ENCODE data around the gene UHRF1.
"Not testable (repeated sequence)": the region's sequence is repeated elsewhere in the genome, so short reads cannot be mapped to it uniquely, and the experiment has no call there.

Gene UHRF1

DNA sequence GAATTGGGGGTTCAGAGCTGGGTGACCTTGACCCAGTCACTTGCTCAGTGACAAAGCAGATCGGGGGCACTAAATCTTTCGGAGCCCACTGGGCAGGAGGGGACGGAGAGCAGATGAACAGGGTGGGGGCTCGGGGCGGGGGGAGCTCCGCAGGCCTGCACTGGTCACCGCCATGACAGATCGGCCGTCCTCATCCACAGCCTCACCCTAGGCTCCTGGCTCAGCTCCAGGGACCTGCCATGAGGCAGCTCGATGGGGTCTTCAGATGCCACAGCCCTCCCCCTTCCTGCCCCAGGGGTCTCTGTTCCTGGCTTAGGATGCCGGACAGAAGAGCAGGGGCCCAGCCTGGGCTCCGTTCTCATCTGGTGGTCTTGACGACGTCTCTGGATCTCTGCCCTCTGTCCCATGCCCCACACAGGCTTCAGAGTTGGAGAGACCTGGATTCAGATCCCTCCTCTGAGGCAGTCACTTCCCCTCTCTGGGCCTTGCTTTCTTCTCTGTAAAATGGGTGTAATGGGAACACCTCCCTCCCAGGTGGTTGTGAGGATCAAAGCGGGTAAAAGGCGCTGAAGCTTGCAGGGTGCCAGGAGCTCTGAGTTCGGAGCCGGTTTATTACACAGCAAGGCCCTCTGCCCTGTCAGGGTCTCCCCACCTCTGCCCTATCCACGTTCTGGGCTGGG lies 62.7 kb downstream of the UHRF1 start:
- in situ Hi-C loops (cut with MboI; ENCODE audit: low pct_unique_long_range_greater_than_20kb, low sequenced_read_pairs, unreplicated experiment) = no loop called here
- TF ChIP-seq, protein P1, sequence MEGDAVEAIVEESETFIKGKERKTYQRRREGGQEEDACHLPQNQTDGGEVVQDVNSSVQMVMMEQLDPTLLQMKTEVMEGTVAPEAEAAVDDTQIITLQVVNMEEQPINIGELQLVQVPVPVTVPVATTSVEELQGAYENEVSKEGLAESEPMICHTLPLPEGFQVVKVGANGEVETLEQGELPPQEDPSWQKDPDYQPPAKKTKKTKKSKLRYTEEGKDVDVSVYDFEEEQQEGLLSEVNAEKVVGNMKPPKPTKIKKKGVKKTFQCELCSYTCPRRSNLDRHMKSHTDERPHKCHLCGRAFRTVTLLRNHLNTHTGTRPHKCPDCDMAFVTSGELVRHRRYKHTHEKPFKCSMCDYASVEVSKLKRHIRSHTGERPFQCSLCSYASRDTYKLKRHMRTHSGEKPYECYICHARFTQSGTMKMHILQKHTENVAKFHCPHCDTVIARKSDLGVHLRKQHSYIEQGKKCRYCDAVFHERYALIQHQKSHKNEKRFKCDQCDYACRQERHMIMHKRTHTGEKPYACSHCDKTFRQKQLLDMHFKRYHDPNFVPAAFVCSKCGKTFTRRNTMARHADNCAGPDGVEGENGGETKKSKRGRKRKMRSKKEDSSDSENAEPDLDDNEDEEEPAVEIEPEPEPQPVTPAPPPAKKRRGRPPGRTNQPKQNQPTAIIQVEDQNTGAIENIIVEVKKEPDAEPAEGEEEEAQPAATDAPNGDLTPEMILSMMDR (IDR thresholded peaks at IDR 0.05; ENCODE audit: extremely low read depth, insufficient read depth, missing control alignments) = no peak
- no peak for DNase-seq (ENCODE audit: low spot score)

DNA sequence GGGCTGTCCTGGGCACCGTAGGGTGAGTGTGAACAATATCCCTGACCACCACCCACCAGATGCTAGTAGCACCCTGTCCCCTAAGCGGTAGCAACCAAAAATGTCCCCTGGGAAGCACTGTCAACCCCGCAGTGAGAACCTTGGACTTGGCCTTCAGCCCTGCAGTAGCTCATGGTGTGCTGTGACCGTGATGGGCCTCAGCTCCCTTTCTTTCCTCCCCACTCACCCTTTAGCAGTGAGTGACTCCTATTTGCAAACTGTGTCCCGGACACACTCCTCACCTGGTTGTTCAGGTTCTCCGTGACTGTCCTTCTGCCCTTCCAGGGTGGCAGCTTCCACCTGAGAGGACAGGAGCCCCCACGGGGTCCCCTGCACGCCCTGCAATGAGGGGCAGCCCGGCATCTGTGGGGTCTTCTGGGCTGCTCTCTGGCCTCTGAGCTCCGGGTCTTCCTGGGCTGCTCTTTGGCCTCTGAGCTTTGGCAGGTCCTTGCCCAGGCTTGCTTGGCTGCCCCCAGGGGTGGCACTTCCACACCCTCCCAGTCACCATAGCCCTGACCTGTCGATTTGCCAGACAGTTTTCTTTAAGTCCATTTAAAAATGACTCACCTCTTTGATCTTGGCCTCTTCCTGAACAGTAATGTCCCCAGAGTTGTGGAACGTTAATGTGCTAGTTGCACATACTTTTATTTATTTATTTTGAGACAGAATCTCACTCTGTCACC lies 63.4 kb downstream of the UHRF1 start:
- no peak for DNase-seq (ENCODE audit: low spot score)
- TF ChIP-seq, protein P1 (IDR thresholded peaks at IDR 0.05; ENCODE audit: extremely low read depth, insufficient read depth, missing control alignments) = no peak
- in situ Hi-C loops (cut with MboI; ENCODE audit: low pct_unique_long_range_greater_than_20kb, low sequenced_read_pairs, unreplicated experiment) = no loop called here

DNA sequence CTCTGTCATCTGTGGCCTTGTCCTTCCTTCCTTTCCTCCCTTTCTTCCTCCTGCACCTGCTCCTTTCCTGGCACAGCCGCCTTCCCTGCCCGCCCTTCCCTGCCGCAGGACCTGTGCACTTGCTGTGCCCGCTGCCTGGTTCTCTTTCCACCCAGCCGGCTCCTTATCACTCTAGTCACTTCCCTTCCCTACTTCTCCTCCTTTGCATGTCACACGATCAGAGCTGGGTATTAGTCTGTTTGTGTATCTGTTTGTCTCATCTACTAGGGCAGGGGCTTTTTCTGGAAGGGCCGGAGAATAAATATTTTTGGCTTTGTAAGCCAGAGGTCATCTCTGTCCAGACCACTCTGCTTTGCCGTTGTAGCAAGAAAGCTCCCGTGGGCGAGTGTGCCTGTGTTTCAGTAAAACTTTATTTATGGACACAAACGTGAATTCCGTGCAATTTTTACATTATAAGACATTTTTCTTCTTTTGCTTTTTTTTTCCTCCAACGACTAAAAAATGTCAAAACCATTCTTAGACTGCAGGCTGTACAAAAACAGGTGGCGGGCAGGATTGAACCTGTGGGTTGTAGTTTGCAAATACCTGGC lies 65.7 kb downstream of the UHRF1 start:
- in situ Hi-C loops (cut with MboI; ENCODE audit: low pct_unique_long_range_greater_than_20kb, low sequenced_read_pairs, unreplicated experiment) = no loop called here
- DNase-seq (ENCODE audit: low spot score) = no peak
- TF ChIP-seq, protein P1 (IDR thresholded peaks at IDR 0.05; ENCODE audit: extremely low read depth, insufficient read depth, missing control alignments) = no peak

DNA sequence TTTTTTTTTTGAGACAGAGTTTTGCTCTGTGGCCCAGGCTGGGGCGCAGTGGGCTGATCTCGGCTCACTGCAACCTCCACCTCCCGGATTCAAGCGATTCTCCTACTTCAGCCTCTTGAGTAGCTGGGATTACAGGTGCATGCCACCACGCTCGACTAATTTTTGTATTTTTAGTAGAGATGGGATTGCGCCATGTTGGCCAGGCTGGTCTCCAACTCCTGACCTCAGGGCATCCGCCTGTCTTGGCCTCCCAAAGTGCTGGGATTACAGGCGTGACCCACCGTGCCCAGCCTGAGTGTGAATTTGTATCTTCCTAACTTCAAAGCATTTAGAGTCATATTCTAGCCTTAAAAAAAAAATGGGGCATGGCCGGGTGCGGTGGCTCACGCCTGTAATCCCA lies 66.3 kb downstream of the UHRF1 start:
- DNase-seq (ENCODE audit: low spot score); in situ Hi-C loops (cut with MboI; ENCODE audit: low pct_unique_long_range_greater_than_20kb, low sequenced_read_pairs, unreplicated experiment): not testable (repeated sequence)

DNA sequence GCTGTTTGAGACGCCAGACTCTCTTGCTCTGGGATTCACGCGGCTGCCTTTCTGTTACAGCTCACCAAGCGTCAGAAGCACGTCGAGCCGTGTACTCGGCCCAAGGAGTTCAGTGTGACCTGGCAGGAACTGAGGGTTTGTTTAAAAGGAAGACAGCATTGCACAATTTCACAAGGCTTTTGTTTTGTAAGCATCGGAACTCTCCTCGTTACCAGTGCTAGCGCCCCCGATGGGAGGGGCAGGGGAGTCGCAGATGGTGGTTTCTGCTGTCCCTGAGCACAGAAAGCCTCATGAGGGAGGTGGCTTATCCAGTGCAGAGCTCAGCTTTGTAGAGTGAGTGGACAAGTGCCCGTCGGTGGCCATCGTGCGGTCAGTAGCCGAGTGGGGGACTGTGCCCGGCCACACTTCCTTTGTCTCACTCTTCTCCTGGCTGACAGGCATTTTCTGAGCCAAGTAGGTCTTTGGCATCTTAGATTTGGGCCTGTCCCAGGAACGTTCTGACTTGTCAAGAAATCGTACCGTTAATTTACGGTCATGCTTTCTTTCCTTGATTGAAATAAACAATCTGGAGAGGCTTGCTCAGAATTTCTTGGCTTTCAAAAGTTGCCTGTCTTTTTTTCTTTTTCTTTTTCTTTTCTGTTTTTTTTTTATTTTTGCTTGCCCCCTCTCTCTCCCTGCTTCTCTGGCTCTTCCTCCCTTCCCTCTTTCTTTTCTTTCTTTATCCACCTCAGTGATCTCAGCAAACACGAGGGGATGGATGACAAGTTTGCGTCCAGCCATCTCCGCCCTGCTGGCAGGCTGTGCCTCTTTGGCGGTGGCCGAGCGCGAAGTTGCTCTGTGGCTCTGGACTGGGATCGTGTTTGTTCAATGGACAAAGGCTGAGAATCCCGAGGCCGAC lies 67.3 kb downstream of the UHRF1 start:
- in situ Hi-C loops (cut with MboI; ENCODE audit: low pct_unique_long_range_greater_than_20kb, low sequenced_read_pairs, unreplicated experiment) = no loop called here
- TF ChIP-seq, protein P1 (IDR thresholded peaks at IDR 0.05; ENCODE audit: extremely low read depth, insufficient read depth, missing control alignments) = peak; percentile 4
- DNase-seq (ENCODE audit: low spot score) = no peak

DNA sequence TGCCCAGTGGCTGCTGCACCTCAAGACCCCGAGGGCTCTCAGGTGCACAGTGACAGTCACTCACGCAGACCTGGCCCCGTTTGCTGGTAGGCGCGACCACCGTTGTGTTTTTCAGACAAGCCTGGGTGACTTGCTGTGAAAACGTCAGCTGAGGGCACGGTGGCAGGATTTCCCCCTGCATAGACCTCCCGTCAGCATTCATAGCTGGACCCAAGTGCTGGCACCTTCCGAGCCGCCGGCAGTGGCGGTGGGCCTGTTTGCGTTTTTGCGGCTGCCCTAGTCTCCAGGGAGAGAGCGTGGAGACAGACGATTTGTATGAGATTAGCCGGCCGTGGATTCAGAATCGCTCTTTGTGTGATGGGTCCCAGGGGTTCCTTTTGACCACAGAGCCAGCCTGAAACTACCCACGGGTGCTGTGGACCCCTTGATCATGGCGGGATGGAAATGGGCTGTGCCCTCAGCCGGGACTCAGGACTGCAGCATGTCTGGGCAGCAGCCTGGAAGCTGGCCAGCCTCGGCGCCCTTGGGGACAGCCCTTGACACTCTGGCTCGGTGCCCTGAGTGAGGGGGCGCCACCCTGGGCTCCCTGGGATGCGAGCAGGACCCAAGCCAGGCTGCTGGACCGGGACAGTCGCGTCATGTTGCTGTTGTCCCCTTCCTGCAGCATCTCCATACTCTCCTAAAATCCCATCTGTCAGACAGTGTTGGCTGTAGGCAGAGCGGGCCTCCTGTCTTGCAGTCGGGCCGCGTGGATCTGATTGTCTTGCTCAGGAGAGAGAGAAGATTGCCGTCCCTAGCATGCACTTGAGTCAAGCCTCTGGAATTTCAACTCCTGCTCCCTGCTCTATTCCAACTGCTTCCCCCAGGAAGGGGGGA lies 68.2 kb downstream of the UHRF1 start:
- DNase-seq (ENCODE audit: low spot score) = no peak
- TF ChIP-seq, protein P1 (IDR thresholded peaks at IDR 0.05; ENCODE audit: extremely low read depth, insufficient read depth, missing control alignments) = no peak
- in situ Hi-C loops (cut with MboI; ENCODE audit: low pct_unique_long_range_greater_than_20kb, low sequenced_read_pairs, unreplicated experiment) = no loop called here

Measured in GM13977 (cell line).